Tibial nerve (tissue), 4 donors: ENCODE results near the gene ADCY10.

ENCODE experiments used
- CTCF ChIP-seq, 5 experiments: fragments of 200-600 bp in 3 of 5; fragments of 450-650 bp in 2 of 5; sonication (generic) in 3 of 5; IDR thresholded peaks; one replicate each; pipeline ENCODE4 v1.5.1; 2016 to 2019; ENCODE audit warnings: antibody characterized with exemption in 5 of 5, mild to moderate bottlenecking in 3 of 5, moderate library complexity in 2 of 5
- EP300 ChIP-seq, 2 donors: sonication (generic); formaldehyde crosslinking; IDR thresholded peaks; one replicate each; pipeline ENCODE4 v1.6.1; 2017; ENCODE audit warnings: antibody characterized with exemption in 2 of 2, mild to moderate bottlenecking in 1 of 2
- POLR2A ChIP-seq, 2 donors: fragments of 450-650 bp; IDR thresholded peaks; one replicate each; pipeline ENCODE4 v1.6.1; 2017; ENCODE audit warnings: antibody characterized with exemption in 2 of 2, mild to moderate bottlenecking in 2 of 2, moderate library complexity in 2 of 2

GRCh38 chr1:167862432-167863076, 51.4 kb downstream of the ADCY10 start:
- TF ChIP-seq POLR2A (IDR thresholded peaks at IDR 0.05) (no peak), CTCF (IDR thresholded peaks at IDR 0.05) (no peak), EP300 (IDR thresholded peaks at IDR 0.05) (no peak)
